GM23248 (cell line): ENCODE results near the gene C2orf72. TPM values are rescaled to one million over a fixed set of nuclear protein-coding genes. Genes with fewer than 3 reads are reported as not detected.

ENCODE experiments used
- DNase-seq: peaks from one replicate; pipeline ENCODE4 v3.0.0-alpha.2; 2015
- H2AFZ ChIP-seq: fragments of 200-600 bp; sonication (generic); 2 replicates; pipeline ENCODE4 v1.6.1; 2016; ENCODE audit warnings: antibody characterized with exemption
- H3F3A ChIP-seq: fragments of 200-600 bp; sonication (generic); 2 replicates; pipeline ENCODE4 v1.6.1; 2016; ENCODE audit warnings: mild to moderate bottlenecking, antibody characterized with exemption, mixed run types; ENCODE audit not compliant: insufficient read depth
- H3K27ac ChIP-seq: fragments of 200-600 bp; sonication (generic); 2 replicates; pipeline ENCODE4 v1.5.1; 2016; ENCODE audit warnings: mild to moderate bottlenecking
- H3K27me3 ChIP-seq: fragments of 200-600 bp; sonication (generic); replicated peaks from 2 replicates; pipeline ENCODE4 v1.6.1; 2016; ENCODE audit warnings: mild to moderate bottlenecking; ENCODE audit not compliant: insufficient read depth
- H3K36me3 ChIP-seq: fragments of 200-600 bp; sonication (generic); 2 replicates; pipeline ENCODE4 v1.6.1; 2016; ENCODE audit warnings: low read depth, mild to moderate bottlenecking
- H3K4me1 ChIP-seq: fragments of 200-600 bp; sonication (generic); 2 replicates; pipeline ENCODE4 v1.6.1; 2016; ENCODE audit warnings: mild to moderate bottlenecking; ENCODE audit not compliant: insufficient read depth
- H3K4me2 ChIP-seq: fragments of 200-600 bp; sonication (generic); one replicate; pipeline ENCODE4 v1.6.1; 2016; ENCODE audit warnings: mild to moderate bottlenecking; ENCODE audit not compliant: unreplicated experiment
- H3K4me3 ChIP-seq: fragments of 200-600 bp; sonication (generic); 2 replicates; pipeline ENCODE4 v1.5.1; 2016; ENCODE audit warnings: mild to moderate bottlenecking
- H3K79me2 ChIP-seq: fragments of 200-600 bp; sonication (generic); 2 replicates; pipeline ENCODE4 v1.6.1; 2016; ENCODE audit warnings: mild to moderate bottlenecking; ENCODE audit not compliant: insufficient read depth
- H3K9ac ChIP-seq: fragments of 200-600 bp; sonication (generic); 2 replicates; pipeline ENCODE4 v1.6.1; 2016; ENCODE audit warnings: mild to moderate bottlenecking
- H3K9me2 ChIP-seq: fragments of 200-600 bp; sonication (generic); 2 replicates; pipeline ENCODE4 v1.6.1; 2016; ENCODE audit warnings: mixed run types, mild to moderate bottlenecking, moderate library complexity; ENCODE audit not compliant: insufficient read depth
- H3K9me3 ChIP-seq: fragments of 200-600 bp; sonication (generic); one replicate; pipeline ENCODE4 v1.6.1; 2017; ENCODE audit warnings: low read depth
- H4K20me1 ChIP-seq: fragments of 200-600 bp; sonication (generic); 2 replicates; pipeline ENCODE4 v1.6.0; 2016; ENCODE audit not compliant: insufficient read depth
- EZH2 ChIP-seq: fragments of 200-600 bp; sonication (generic); IDR thresholded peaks from 2 replicates; pipeline ENCODE4 v1.6.1; 2018; ENCODE audit warnings: antibody characterized with exemption, mild to moderate bottlenecking; ENCODE audit not compliant: insufficient read depth, poor library complexity, severe bottlenecking
- EZH2phosphoT487 ChIP-seq: fragments of 200-600 bp; sonication (generic); IDR thresholded peaks from 2 replicates; pipeline ENCODE4 v1.6.1; 2018; ENCODE audit warnings: antibody characterized with exemption, moderate library complexity, mild to moderate bottlenecking, low read depth; ENCODE audit not compliant: insufficient read depth
- WGBS, 2 experiments: methylation state at CpG; one replicate each; pipeline ENCODE4 v1.1.6; 2015 to 2017; ENCODE audit warnings: low lambda C conversion rate in 2 of 2, low coverage in 1 of 2; ENCODE audit errors: missing lambda C conversion rate in 2 of 2; 5-methylcytosine and 5-hydroxymethylcytosine counted together
- in situ Hi-C: fragments of 300-500 bp; cut with MboI; formaldehyde crosslinking; loops from 2 replicates; pipeline ENCODE4 v1.15.0; 2020
- polyA plus RNA-seq: library from polyadenylated mRNA; unstranded; fragments of >200 nt; fragmentation: Nextera tagmentation; extraction: Ambion mirVana; gene quantifications from 2 replicates; pipeline ENCODE4 v1.2.1, GENCODE V29; 2016
- total RNA-seq: library from RNA; depleted of rRNA; stranded (reverse); fragments of >200 nt; shearing (Covaris generic); gene quantifications from 2 replicates; pipeline ENCODE4 v1.2.3, GENCODE V29; 2014; rRNA removed

C2orf72 gene
- total and polyA plus RNA-seq, 2 experiments from 2014 or later = 0.11 TPM; not detected in 1

GRCh38 chr2:231093933-231094332, 56.6 kb downstream of the C2orf72 start:
- no peaks in the 10 kb centered on the region for H3K27me3 ChIP-seq
- H3K4me3 ChIP-seq = no peak overlapping the region
- no peaks in the 10 kb centered on the region for H3F3A ChIP-seq
- in situ Hi-C loops = no loop called here
- H3K4me1 ChIP-seq = no peaks in the 10 kb centered on the region
- H3K27ac ChIP-seq = no peak overlapping the region
- no peak for TF ChIP-seq EZH2phosphoT487
- 81 to 82% methylated on average over 5 of the region's 5 CpGs for WGBS, 2 experiments
- no peak overlapping the region for H3K9ac ChIP-seq
- H3K36me3 ChIP-seq = peaks cover 10% of the 10 kb centered on the region; the same call in 1 of the 2 replicates
- no peaks in the 10 kb centered on the region for H4K20me1 ChIP-seq
- no peaks in the 10 kb centered on the region for H3K9me3 ChIP-seq
- no peak overlapping the region for H3K4me2 ChIP-seq
- no peaks in the 10 kb centered on the region for H3K9me2 ChIP-seq
- DNase-seq = no peak
- peaks cover 36% of the 10 kb centered on the region for H3K79me2 ChIP-seq
- H2AFZ ChIP-seq = no peak overlapping the region

- Histone ChIP-seq H3K79me2 (peaks cover 36% of the 10 kb centered on the region), H3F3A (no peaks in the 10 kb centered on the region), H4K20me1 (no peaks in the 10 kb centered on the region), H3K4me3 (no peak overlapping the region), H3K36me3 (peaks cover 12% of the 10 kb centered on the region; the same call in 1 of the 2 replicates), H3K27me3 (no peaks in the 10 kb centered on the region), H3K4me2 (no peak overlapping the region), H3K9ac (no peak overlapping the region), H3K9me2 (no peaks in the 10 kb centered on the region), H2AFZ (no peak overlapping the region), H3K9me3 (no peaks in the 10 kb centered on the region), H3K4me1 (no peaks in the 10 kb centered on the region), H3K27ac (no peak overlapping the region)
- WGBS, 2 experiments = 98 to 99% methylated on average over 4 of the region's 4 CpGs
- DNase-seq = no peak
- TF ChIP-seq EZH2 (no peak), EZH2phosphoT487 (no peak)
- in situ Hi-C loops = no loop called here
Observed at GRCh38 chr2:231094736-231095346, 57.5 kb downstream of the C2orf72 start.

Other genes with a start within 250 kb of the C2orf72 start
- 35.0 and 38.9 TPM in 2 replicates for gene ITM2C, start 172.6 kb upstream of the C2orf72 start, total RNA-seq
- gene ITM2C, start 172.6 kb upstream of the C2orf72 start, polyA plus RNA-seq = 47.3 and 51.2 TPM in 2 replicates
- not detected in 2 replicates for gene GPR55, start 112.3 kb upstream of the C2orf72 start, total RNA-seq
- 0.20 TPM in 1 of 2 replicates, not detected in the other for gene GPR55, start 112.3 kb upstream of the C2orf72 start, polyA plus RNA-seq
- gene SPATA3, start 41.4 kb upstream of the C2orf72 start, total RNA-seq = not detected in 2 replicates
- not detected in 2 replicates for gene SPATA3, start 41.4 kb upstream of the C2orf72 start, polyA plus RNA-seq
- 92.4 and 102 TPM in 2 replicates for gene PSMD1, start 19.3 kb downstream of the C2orf72 start, total RNA-seq
- gene PSMD1, start 19.3 kb downstream of the C2orf72 start, polyA plus RNA-seq = 103 and 106 TPM in 2 replicates
- gene HTR2B, start 87.5 kb downstream of the C2orf72 start, total RNA-seq = not detected in 2 replicates
- 0.15 TPM in 1 of 2 replicates, not detected in the other for gene HTR2B, start 87.5 kb downstream of the C2orf72 start, polyA plus RNA-seq
- 15.1 and 17.7 TPM in 2 replicates for gene ARMC9, start 161.1 kb downstream of the C2orf72 start, total RNA-seq
- 17.3 and 17.7 TPM in 2 replicates for gene ARMC9, start 161.1 kb downstream of the C2orf72 start, polyA plus RNA-seq